BJ (cell line): ENCODE results near the gene C17orf75. TPM values are rescaled to one million over a fixed set of nuclear protein-coding genes. Genes with fewer than 3 reads are reported as not detected.

ENCODE experiments used
- CTCF ChIA-PET: fragments of 350-600 bp; formaldehyde crosslinking; extraction: SDS; loops from one replicate; lab custom pipeline; 2021; ENCODE audit warnings: antibody characterized with exemption, inconsistent platforms; lab: Yijun Ruan, JAX
- POLR2A ChIA-PET: fragments of 300-600 bp; sonication (Branson Sonifier 250); formaldehyde crosslinking; extraction: SDS; loops from one replicate; lab custom pipeline; 2021; ENCODE audit warnings: antibody characterized with exemption; lab: Charles Lee
- DNase-seq: peaks from one replicate; pipeline ENCODE4 v3.0.0-alpha.2; 2011; ENCODE audit warnings: low read depth
- H3K27me3 ChIP-seq: 2 replicates; pipeline ENCODE4 v1.6.0; 2011; ENCODE audit warnings: low read length; ENCODE audit not compliant: control insufficient read depth, insufficient read depth
- H3K36me3 ChIP-seq: 2 replicates; pipeline ENCODE4 v1.5.1; 2011; ENCODE audit warnings: low read length; ENCODE audit not compliant: control insufficient read depth, insufficient read depth
- H3K4me3 ChIP-seq: 2 replicates; pipeline ENCODE4 v1.5.1; 2011; ENCODE audit warnings: low read depth, mild to moderate bottlenecking, control low read depth, low read length
- CTCF ChIP-seq: IDR thresholded peaks from 2 replicates; pipeline ENCODE4 v1.5.1; 2011; ENCODE audit warnings: low read depth, mild to moderate bottlenecking, control low read depth, inconsistent platforms, low read length, moderate library complexity; ENCODE audit not compliant: insufficient read depth
- polyA plus RNA-seq: library from polyadenylated mRNA; depleted of rRNA; stranded (reverse); fragments of >200 nt; gene quantifications from 2 replicates; pipeline ENCODE4 v1.2.3, GENCODE V29; 2011

Gene C17orf75
- polyA plus RNA-seq, 1 experiment: 9.6 TPM

GRCh38 chr17:32335046-32335445 lies 6.9 kb downstream of the C17orf75 start:
- POLR2A ChIA-PET: interaction anchor here (1.2 kb wide), 1 partner anchor 16 kb away, joined by 18 read pairs; no protein-coding TSS in a partner anchor
- no peak for DNase-seq
- CTCF ChIA-PET: interaction anchor here (1.5 to 1.8 kb wide), 2 partner anchors 15 to 109 kb away, joined by 4 to 6 read pairs; partner anchors contain the start of gene PSMD11
- Histone ChIP-seq H3K27me3 (no peaks in the 10 kb centered on the region), H3K4me3 (no peak overlapping the region), H3K36me3 (no peaks in the 10 kb centered on the region; the same call in 1 of the 2 replicates)
- no peak for TF ChIP-seq CTCF

GRCh38 chr17:32333187-32333586 lies 8.8 kb downstream of the C17orf75 start:
- CTCF ChIA-PET: no interaction called here
- H3K27me3 ChIP-seq: no peaks in the 10 kb centered on the region
- no peak for DNase-seq
- no peaks in the 10 kb centered on the region for H3K36me3 ChIP-seq
- POLR2A ChIA-PET: no interaction called here
- no peak overlapping the region for H3K4me3 ChIP-seq
- TF ChIP-seq CTCF: no peak

- CTCF ChIA-PET: interaction anchor here (2.6 kb wide), 1 partner anchor 12 kb away, joined by 12 read pairs; no protein-coding TSS in a partner anchor
- no peak for DNase-seq
Observed at GRCh38 chr17:32331243-32332040, 10.5 kb downstream of the C17orf75 start.

GRCh38 chr17:32330147-32330546 lies 11.8 kb downstream of the C17orf75 start:
- CTCF ChIA-PET: interaction anchor here (0.7 to 2.6 kb wide), 4 partner anchors 9 to 12 kb away, joined by 3 to 12 read pairs (median 3); partner anchors contain the start of gene C17orf75
- POLR2A ChIA-PET: no interaction called here
- Histone ChIP-seq H3K27me3 (no peaks in the 10 kb centered on the region), H3K4me3 (no peak overlapping the region), H3K36me3 (no peaks in the 10 kb centered on the region)
- no peak for DNase-seq
- TF ChIP-seq CTCF: no peak

More at GRCh38 chr17:32331243-32332040, 10.5 kb downstream of the C17orf75 start:
- TF ChIP-seq CTCF: no peak
- Histone ChIP-seq H3K27me3 (no peaks in the 10 kb centered on the region), H3K36me3 (no peaks in the 10 kb centered on the region), H3K4me3 (no peak overlapping the region)
- POLR2A ChIA-PET: interaction anchor here (0.6 kb wide), 1 partner anchor 18 kb away, joined by 5 read pairs; no protein-coding TSS in a partner anchor

GRCh38 chr17:32327911-32328310 lies 14.1 kb downstream of the C17orf75 start:
- TF ChIP-seq CTCF: no peak
- Histone ChIP-seq H3K4me3 (no peak overlapping the region), H3K27me3 (no peaks in the 10 kb centered on the region), H3K36me3 (no peaks in the 10 kb centered on the region)
- POLR2A ChIA-PET: no interaction called here
- CTCF ChIA-PET: interaction anchor here (1.5 to 1.7 kb wide), 2 partner anchors 8 to 75 kb away, joined by 6 read pairs; no protein-coding TSS in a partner anchor
- no peak for DNase-seq
